Upper lobe of left lung (tissue), 4 donors: ENCODE measurements around the gene DNAJB2.

Experiments
- POLR2A ChIP-seq, 4 donors: fragments of 450-650 bp; IDR thresholded peaks; one replicate each; pipeline ENCODE4 v1.5.1; 2016 to 2017; ENCODE audit warnings: antibody characterized with exemption in 4 of 4, mild to moderate bottlenecking in 2 of 4
- TF ChIP-seq, protein P1 (sequence below), 6 experiments: fragments of 450-650 bp in 4 of 6; fragments of 200-600 bp in 2 of 6; sonication (generic) in 2 of 6; IDR thresholded peaks; one replicate each; pipeline ENCODE4 v1.5.1; 2016 to 2019; ENCODE audit warnings: antibody characterized with exemption in 6 of 6

DNA sequence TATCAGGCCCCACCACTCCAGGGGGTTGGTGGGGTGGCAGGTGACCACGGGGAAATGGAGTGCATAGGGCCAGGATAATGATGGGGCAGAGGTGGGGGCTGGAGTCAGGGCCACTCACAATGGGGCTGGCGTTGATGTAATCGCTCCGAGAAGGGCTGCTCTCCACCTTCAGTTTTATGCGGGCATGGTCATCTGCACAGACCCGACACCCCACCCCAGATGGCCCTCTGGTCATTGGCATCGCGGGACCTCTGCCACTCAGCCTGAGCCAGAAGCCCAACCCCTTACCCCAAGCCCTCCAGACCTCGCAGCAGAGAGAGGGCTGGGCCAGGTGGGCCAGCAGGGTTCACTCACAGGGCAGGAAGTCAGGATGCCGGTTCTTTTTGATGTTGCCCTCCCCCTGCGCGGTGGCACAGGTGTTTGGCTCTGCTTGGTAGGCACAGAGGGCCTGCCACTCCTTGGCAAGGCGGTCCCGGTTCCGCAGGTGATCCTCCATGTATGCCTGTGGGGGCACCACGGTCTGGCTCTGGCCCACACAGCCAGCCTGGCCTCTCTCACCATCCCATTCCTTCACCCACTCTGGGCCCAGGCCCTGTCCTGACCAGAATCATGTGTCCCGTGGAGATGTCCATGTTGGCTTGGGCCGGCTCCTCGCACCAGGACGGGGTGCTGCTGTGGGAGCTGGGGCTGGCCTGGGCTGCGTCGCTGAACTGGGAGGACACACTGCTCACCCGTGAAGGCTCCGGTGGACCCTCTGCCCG, 17.6 kb downstream of the DNAJB2 start:
- TF ChIP-seq, protein P1, sequence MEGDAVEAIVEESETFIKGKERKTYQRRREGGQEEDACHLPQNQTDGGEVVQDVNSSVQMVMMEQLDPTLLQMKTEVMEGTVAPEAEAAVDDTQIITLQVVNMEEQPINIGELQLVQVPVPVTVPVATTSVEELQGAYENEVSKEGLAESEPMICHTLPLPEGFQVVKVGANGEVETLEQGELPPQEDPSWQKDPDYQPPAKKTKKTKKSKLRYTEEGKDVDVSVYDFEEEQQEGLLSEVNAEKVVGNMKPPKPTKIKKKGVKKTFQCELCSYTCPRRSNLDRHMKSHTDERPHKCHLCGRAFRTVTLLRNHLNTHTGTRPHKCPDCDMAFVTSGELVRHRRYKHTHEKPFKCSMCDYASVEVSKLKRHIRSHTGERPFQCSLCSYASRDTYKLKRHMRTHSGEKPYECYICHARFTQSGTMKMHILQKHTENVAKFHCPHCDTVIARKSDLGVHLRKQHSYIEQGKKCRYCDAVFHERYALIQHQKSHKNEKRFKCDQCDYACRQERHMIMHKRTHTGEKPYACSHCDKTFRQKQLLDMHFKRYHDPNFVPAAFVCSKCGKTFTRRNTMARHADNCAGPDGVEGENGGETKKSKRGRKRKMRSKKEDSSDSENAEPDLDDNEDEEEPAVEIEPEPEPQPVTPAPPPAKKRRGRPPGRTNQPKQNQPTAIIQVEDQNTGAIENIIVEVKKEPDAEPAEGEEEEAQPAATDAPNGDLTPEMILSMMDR (IDR thresholded peaks at IDR 0.05), result no peak
- no peak for TF ChIP-seq POLR2A (IDR thresholded peaks at IDR 0.05)
